Stromal cell of bone marrow (primary cell): ENCODE measurements around the gene SQSTM1.
"Not testable (repeated sequence)": the region's sequence is repeated elsewhere in the genome, so short reads cannot be mapped to it uniquely, and the experiment has no call there.

Experiments used
- DNase-seq: peaks from one replicate; pipeline ENCODE4 v3.0.0-alpha.2; 2012; ENCODE audit warnings: low read depth

Gene SQSTM1

DNA sequence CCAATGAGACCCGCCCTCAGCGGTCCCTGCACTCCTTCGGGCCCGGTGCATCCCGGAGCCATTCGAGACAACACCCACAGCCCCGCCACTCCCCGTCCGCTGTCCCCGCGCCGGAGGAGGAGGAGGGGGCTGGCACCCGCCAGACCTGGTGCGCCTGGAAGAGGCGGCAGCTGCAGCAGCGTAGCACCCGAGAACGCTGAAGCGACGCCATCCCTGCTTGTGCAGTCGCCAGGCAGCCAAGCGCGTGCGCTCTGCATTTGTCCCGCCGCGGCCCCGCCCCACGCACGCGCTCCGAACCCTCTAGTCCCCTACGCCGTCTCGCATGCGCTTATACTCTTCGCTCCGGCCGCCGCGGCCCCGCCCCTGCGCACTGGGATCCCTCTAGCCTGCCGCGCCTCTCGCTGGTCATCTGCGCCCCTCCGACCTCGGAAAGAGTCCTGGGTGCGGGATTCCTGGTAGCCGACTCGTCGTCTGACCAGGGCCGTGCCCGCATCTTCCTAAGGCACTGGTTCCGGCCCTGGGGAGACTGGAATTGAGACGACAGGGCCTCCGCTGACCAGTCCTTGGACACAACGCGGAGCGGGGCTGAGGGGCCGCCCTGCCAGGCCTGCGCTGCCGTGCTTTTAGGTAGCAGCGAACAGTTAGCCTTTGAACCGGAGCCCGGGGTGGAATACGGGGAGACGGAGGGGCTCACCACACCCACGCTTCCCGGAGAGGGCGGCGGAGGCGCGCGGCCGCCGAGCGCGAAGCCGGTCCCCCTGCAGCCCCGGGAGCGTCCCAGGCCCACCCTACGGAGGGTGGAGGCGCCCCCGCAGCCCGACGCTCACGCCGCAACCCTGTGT is 38.1 kb downstream of the SQSTM1 start, which contains the start of gene MRNIP:
Gene MRNIP, minus strand, starts transcription at position 232 of the 842 bp plus-strand sequence. Its CDS starts 21 bp downstream, at position 211.
- peak; percentile 91 for DNase-seq

DNA sequence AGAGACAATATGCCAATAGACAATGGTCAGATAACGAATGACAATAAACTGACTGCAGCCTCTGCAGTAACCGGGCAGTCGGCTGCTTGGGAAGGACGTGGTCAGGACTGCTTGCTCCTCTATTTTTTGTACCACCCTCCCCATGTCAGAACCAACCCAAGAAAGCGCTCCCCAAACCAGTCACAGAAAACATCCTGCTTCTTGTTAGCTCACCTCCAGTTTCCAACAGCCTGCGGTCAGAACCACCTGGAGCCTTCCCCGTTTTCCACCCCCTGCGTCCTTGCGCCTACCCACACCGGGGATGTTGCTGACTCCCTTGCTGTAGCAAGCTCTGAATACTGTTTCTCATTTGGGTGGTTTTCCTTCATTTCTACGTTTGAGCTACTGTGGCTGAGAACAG is 39.6 kb downstream of the SQSTM1 start:
- DNase-seq, result no peak

DNA sequence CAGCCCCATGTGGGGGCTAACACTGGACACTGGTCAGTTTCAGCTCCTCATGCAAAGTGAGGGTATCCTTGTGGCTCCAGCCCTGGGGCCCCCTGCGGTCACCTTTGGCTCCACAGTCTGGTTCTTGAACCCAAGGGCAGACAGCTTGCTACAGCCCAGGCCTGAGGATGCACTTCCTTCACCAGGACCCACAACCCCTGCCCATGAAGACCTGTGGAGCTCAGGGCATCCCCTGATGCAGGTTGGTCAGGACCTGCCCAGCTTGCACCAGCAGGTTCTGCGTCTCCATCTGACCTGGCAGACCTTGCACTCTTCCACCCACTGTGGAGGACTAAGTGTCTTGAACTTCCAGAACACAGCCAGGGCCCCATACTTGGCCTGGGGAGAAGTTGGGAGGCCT is 41.6 kb downstream of the SQSTM1 start:
- no peak for DNase-seq

DNA sequence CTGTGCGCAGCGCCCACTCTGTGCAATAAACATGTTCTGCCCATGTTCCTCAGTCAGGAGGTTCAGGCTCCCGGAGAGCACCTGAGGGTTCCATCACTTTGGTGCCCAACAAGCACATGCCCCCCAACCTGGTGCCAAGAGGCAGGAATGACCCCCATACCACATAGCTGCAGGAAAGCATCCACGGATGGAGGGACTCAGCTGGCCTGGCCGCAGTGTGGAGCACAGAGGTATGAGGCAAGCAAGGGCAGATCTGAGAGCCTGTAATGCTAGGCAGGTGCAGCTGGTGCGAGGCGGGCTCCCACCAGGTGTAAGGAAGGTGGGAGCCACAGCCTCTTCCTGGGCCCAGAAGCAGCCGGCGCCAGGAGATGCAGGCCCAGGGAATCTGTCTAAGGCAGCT is 42.2 kb downstream of the SQSTM1 start:
- DNase-seq, result no peak

DNA sequence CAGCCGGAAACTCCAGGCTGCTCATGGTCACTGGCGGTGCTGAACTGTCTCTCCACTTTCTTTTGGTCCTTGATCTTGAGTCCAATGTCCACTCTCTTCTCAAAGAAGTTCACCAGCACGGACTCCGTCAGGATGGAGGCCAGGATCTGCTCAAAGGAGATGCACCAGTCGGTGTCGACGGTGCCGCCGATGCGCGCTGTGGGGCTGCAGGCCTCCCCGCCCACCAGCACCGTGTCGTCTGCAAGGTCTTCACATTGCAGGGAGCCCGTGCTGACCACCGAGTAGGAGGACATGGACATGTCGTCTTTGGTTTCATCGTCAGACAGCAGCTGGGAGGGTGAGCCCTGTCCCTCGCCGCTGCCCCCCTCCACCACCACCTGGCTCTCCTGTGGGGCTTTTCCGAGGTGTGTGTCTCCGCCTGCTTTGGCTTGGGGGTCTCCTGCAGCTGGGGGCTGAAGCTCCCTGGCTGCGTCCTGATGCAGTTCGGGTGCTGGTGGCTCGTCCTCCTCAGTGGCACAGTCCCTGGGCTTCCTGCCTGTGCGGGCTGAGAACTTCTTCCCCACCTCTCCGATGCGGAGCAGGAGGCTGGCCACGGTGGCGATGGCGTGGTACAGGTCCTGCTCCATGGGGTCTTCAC is 42.9 kb downstream of the SQSTM1 start:
- no peak for DNase-seq

DNA sequence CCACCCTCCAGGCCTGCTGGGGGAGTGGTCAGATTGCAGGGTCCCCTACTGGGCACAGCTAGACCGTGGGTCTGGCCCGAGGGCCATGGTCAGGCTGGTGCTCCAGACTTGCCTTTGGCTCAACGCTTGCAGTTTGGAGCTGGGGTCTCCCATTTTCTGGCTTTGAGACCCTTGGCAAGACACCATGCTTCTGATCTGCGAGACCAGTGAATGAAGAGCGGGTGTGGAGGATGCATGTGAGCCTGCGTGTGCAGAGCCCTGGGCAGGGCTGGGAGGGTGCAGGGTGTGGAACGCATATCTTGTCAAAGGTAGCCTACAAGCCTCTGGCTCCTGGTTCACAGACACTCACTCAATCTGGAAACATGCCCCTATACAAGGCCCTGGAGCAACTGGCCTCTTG is 44.0 kb downstream of the SQSTM1 start:
- DNase-seq, result no peak

DNA sequence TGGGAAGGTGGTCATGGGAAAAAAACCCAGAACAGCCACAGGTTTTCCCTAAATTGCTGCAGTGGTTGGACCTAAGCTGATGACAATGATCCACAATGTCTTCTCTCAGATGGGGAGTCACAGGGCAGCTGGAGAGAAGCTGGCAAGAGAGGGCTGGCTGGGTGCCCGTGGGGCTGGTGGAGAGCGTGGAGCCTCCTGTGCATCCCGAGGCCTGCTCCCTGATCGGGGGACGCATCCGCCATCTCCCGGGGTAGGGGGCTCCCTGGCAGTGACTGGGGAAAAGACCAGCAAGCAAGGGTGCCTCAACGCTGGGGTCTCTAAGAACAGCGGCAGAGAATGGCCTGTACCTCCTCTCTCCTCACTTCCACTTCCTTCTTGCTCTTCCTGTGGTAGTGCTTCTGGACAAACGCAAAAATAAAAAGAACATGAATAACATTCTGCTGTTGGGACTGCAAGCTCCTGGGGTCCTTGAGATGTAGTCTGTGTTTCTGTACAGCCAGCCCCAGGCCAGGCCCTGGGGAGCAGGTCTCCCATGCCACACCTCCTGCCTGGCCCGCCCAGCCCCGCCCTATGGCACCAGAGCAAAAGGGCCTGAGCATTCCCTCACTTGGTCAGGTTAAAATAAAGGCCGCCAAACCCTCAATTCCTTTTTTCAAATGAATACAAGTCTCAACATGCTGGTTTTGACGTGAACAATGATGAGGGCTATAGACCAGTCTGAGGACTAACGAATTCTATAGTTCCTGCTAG is 45.0 kb downstream of the SQSTM1 start:
- no peak for DNase-seq

DNA sequence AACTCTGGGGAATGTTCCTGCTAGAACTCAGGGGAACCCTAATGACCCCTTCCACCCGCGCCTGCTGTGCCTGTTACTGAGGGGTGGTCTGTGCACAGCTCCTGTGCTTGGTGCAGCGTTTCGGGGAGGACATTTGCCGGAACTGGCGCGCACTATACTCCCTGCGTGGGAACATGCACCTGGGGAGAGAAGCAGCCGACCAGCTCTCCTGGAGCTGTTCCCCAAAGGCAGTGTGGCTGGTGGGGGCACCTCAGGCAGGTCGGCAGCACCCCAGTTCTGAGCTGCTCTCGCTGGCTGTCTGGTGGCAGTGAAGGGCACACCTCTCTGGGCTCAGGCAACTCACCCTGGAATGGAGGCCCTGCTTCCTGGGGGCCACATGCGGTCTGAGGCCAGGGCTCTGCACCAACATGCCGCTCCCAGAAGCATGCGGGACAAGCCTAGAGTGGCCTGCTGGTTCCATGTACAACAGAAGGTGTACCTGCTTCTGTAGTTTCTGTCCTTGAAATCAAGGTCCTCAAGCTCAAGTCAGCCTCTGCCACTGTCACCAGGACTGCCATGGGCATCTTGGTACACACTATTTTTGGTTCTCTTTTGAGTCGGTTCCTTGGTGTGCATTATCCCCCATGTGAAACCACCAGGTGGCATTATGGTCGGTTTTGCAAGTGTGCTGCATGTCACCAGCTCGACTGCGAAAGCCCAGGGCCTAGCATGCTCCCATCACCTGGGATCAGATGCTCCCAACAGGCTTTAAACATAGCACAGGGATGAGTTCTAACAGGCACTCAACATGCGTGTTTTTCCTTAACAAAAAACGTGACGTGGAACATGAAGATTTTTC is 45.8 kb downstream of the SQSTM1 start:
- DNase-seq, result no peak

DNA sequence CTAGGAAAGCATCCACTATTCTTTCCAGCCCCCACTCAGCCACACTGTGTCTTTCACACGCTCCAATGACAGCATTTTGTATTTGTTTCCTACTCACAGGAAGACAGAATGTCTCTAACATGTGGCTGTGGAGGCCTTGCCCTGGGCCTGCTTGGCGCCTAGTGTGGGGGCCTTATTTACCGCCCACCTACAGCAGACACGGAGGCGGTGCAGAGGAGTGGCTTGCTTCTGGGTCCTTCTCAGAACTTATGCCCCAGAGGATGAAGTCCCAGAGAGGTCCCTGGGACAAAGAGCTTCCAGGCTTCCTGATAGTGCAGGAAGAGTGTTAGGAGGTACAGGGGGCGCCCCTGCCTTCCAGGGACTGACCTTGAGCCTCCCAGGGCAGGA is 46.4 kb downstream of the SQSTM1 start:
- DNase-seq, result no peak

DNA sequence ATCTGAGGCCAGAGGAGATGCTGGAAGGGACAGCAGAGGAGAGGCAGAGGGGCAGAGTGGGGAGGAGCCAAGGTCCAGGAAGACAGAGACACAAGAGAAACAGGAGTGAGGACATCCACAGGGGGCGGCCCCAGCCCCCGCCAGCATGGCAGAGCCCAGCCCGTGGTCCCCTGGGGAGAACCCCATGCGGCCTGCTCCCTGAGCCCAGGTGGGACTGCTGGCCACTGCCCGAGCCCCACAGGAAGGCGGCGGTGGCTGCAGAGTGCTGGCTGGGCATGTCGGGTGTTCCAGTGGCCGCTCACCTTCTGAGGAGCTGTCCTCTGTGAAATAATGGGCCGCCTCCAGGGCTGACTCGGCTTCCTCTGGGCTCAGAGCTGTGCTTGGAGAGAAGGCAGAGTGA is 46.8 kb downstream of the SQSTM1 start:
- no peak for DNase-seq

DNA sequence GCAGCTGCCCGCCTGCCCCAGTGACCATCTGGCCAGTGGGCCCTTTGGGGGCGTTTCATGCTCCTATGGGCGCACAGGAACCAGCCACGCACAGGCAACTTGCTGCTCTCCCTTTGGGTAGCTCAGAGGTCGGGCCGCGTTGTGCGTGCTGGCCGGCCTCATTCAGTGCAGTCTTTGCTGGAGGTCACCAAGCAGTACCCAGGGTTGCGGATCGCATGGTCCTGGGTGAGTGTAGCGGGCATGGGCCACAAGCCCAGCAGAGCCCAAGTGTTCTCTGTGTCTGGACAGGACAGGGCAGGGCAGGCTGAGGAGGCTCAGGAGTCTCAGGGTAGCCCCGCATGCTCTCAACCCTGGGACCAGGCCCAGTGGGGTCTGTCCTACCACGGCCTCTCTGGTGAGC is 47.8 kb downstream of the SQSTM1 start:
- no peak for DNase-seq

DNA sequence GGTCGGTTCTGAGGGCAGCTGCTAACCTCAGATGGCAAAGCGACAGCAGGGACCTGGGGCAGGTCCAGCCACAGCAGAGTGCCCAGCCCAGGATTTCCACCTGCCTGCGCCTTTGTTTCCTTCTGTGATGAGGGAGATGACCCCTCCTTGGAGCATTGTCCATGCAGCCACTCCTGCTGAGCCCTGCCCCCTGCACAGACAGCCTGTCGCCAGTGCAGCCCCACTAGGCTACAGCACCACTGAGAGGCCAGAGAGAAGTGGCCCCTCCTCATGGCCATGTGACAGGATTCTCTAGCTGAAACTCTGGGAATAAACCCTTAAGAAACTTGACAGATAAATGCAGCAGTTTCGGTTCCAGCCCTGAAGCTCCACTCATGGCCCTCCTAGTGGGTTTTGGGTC is 48.4 kb downstream of the SQSTM1 start:
- DNase-seq, result no peak

DNA sequence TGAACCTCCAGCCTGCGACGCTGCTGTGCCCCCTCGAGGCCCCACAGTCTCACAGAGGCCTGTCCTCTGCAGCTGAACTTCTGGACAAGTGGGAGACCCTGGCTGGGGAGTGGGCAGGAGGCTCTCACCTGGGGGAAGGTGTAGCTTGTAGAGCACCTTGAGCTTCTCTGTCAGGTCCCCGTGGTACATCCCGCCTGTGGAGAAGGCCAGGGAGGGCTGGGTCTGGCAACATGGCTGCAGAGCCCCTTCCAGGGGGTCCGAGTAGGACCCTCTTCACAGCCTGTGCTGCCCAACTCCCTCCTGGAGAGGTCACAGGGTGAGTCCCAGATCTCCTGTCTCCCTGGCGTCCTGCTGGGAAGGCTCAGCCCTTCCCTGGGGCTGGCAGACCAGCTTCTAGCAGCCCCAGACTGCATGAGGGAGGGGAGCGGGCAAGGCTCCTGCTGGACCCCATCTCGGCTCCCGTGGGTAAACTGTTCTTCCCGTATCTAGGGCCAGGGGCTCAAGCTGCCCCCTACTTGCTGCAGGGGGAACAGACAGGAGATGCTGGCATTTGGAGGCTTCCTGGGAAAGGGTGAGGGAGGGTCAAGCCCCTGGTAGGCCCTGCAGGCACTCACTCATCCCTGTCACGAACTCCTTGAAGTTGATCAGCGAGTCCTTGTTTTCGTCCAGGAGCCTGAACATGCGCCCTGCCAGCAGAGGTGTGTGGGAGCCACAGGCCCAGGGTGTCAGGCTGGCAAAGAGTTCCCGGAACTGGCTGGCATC is 49.1 kb downstream of the SQSTM1 start:
- no peak for DNase-seq

DNA sequence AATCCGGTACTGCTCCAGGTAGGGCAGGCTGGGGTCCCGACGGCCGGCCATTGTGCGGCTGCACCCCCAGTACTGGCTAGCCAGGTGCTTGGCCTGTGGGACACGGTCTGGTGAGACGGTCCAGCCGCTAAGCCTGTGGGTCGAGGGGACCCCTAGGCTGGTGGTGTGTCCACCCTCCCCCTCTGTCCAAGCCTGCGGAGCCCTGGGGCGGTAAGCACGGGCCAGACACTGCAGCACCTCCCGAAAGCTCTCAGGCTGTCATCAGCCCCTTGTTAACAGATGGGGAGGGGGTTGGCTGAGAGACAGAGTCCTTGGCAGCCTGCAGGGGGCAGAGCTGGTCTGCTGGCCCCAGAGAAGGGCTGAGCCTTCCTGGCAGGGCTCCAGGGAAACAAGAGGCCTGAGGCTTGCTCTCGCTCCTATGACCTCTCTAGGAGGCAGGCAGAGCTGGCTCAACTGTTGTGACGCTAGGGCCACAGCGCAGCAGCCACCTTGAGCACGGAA is 49.7 kb downstream of the SQSTM1 start:
- DNase-seq, result no peak

DNA sequence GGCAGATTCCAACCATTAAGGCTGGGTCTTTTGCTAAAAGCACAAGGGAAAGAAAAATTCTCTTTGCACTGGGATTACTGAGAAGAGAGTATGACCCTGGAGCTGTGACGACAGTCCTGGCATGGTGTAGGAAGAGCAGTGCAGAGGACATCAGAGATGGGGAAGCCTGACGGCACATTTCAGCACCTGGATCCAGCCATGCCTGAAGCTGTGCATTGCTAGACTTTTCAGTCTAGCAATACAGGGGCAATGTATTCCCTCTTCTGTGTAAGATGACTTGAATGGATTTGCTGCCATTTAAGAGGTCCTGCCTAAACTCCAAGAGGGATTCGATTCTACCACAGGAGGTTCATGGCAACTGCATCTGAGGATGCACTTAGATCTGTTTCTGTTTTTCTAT is 50.2 kb downstream of the SQSTM1 start:
- no peak for DNase-seq

DNA sequence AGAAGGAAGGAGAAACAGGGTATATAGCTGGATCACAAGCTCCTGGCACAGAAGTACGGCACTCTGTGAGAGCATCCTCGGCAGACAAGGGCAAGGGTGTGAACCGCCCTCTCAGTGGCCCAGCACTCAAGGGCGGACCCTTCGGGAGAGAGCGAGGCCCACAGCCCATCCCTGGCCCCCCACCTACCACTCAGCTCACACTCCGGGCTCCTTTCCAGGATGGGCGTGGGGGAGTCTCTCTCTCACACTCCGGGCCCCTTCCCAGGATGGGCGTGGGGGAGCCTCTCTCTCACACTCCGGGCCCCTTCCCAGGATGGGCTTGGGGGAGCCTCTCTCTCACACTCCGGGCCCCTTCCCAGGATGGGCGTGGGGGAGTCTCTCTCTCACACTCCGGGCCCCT is 50.8 kb downstream of the SQSTM1 start:
- not testable (repeated sequence) for DNase-seq

DNA sequence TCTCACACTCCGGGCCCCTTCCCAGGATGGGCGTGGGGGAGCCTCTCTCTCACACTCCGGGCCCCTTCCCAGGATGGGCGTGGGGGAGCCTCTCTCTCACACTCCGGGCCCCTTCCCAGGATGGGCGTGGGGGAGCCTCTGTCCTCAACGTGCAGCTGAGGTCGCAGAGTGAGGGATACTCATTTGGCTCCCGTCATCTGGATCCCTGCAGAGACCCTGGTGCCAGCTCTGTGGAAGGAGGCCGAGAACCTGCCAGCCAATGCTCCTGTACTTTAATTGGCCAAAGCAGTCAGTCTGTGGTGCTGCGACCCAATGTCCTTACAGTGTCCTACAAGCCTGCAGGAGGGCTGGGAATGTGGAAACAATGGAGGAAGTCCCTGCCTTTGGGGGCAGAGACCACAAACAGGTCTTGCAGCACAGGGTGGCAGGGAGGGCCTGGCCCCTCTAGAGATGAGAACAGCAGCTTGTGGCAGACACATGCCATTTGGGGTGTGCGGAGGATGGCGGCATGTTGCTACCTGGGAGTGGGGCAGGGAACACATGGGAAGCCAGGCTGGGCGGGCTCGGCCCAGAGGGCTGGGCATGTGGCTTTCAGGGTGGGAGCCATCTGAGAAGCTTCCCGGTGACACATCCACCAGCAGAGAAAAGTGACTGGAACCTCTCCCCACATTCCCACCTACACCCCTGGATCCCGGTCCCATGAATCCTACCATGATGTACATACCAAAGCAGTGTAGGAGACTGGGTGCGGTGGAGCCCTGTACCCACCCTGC is 51.5 kb downstream of the SQSTM1 start:
- no peak for DNase-seq

DNA sequence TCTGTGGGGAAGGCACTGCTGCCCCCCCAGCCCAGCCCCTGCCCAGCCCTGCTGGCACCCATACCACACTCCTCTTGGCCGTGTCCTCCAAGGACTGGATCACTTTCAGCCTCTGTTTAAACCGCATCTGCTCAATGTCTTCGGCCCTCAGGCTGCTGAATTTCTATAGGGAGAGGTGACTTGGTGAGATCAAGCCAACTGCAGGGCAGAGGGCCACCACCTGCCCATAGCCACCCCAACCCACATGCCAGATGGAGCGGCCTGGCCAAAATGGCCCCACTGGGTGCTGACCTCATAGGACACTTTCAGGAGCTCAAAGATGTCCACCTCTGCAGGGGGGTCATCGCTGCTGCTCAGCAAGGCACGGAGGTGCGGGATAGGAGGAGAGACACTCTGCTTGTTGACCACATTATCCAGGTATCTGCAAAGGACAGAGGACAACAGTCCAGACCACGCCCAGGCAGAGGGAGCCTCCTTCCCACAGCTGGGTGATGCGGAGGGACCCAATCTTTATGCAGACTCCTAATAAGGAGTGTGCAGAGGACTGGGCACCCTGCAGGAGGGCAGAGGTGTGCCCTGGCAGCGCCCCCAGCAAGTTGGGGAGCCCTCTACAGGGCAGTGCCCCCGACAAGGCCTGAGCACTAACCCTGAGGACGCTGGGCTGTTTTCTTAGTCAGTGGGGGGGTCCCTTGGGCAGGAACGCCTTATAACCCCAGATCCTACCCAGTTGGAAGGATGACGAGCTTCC is 52.3 kb downstream of the SQSTM1 start:
- DNase-seq, result no peak

DNA sequence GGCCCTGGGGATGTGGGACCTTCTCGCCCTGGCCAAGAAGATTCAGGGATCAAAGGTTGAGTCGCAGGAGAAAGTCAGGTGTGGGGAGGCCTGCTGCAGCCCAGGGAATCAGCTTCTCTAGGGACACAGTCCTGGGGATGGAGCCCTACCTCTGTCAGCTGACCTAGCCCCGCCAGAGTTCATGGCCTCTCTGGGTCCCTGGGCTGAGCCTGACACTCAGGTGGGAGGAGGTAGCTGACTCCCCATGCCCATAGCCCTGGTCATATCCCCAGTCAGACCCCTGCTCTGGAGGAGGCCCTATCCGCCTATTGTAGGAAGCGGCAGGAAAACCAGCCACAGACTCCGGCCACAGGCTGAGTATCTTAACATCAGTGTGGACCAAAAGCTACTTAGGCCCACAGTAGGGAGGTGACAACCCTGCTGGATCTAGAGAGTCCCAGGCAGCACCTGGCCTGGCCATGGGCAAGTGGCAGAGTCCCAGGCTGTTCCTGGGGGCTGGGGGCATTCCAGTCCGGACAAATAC is 52.9 kb downstream of the SQSTM1 start:
- no peak for DNase-seq
